SK-N-SH (cell line): ENCODE data around the gene R3HCC1L. TPM values are rescaled to one million over a fixed set of nuclear protein-coding genes. Genes with fewer than 3 reads are reported as not detected.

Source experiments
- CTCF ChIA-PET: fragments of 300-600, 350-600 bp; formaldehyde crosslinking; extraction: SDS; loops from one replicate; lab custom pipeline; 2021; lab: Yijun Ruan, JAX
- POLR2A ChIA-PET: fragments of 350-600 bp; sonication (Branson Sonifier 250); formaldehyde crosslinking; extraction: SDS; loops from one replicate; lab custom pipeline; 2020; ENCODE audit warnings: antibody characterized with exemption, inconsistent platforms; lab: Yijun Ruan, JAX
- DNase-seq: peaks from one replicate; pipeline ENCODE4 v3.0.0; 2012
- H2AFZ ChIP-seq: fragments of 200-600 bp; sonication (generic); 2 replicates; pipeline ENCODE4 v1.8.1; 2016; ENCODE audit warnings: antibody characterized with exemption, mild to moderate bottlenecking, low read depth
- H3F3A ChIP-seq: fragments of 200-600 bp; sonication (generic); replicated peaks from 2 replicates; pipeline ENCODE3; 2016; ENCODE audit warnings: antibody characterized with exemption, mild to moderate bottlenecking; ENCODE audit not compliant: insufficient read depth
- H3K27ac ChIP-seq, 2 experiments: fragments of 200-500 bp in 1 of 2; fragments of 200-600 bp in 1 of 2; sonication (Bioruptor generic) in 1 of 2; sonication (generic), shearing (Covaris generic) in 1 of 2; 2 replicates each; pipeline versions ENCODE4 v1.5.1 to v1.6.1; 2014 to 2016; ENCODE audit warnings: low read depth in 2 of 2, inconsistent platforms in 1 of 2, low read length in 1 of 2, mild to moderate bottlenecking in 1 of 2, mixed read lengths in 1 of 2
- H3K27me3 ChIP-seq: fragments of 200-600 bp; sonication (generic), shearing (Covaris generic); 2 replicates; pipeline ENCODE4 v1.6.1; 2016; ENCODE audit warnings: mixed run types; ENCODE audit not compliant: insufficient read depth
- H3K36me3 ChIP-seq, 2 experiments: fragments of 200-500 bp in 1 of 2; fragments of 200-600 bp in 1 of 2; sonication (Bioruptor generic) in 1 of 2; sonication (generic) in 1 of 2; replicated peaks in 1 of 2; 2 replicates each; pipeline versions ENCODE3 to v1.5.1; 2014 to 2016; ENCODE audit warnings: low read length in 1 of 2, mild to moderate bottlenecking in 1 of 2; ENCODE audit not compliant: insufficient read depth in 2 of 2, control insufficient read depth in 1 of 2
- H3K4me1 ChIP-seq, 2 experiments: fragments of 200-500 bp in 1 of 2; fragments of 200-600 bp in 1 of 2; sonication (Bioruptor generic) in 1 of 2; sonication (generic), shearing (Covaris generic) in 1 of 2; 2 replicates each; pipeline versions ENCODE4 v1.5.1 to v1.6.1; 2014 to 2016; ENCODE audit warnings: low read depth in 1 of 2, low read length in 1 of 2, mixed run types in 1 of 2; ENCODE audit not compliant: insufficient read depth in 2 of 2, control insufficient read depth in 1 of 2
- H3K4me2 ChIP-seq: fragments of 200-600 bp; sonication (generic), shearing (Covaris generic); 2 replicates; pipeline ENCODE4 v1.6.1; 2017; ENCODE audit warnings: mixed run types
- H3K4me3 ChIP-seq, 2 experiments: fragments of 200-500 bp in 1 of 2; fragments of 200-600 bp in 1 of 2; sonication (Bioruptor generic) in 1 of 2; sonication (generic), shearing (Covaris generic) in 1 of 2; 2 replicates each; pipeline versions ENCODE4 v1.5.1 to v1.8.1; 2014 to 2016; ENCODE audit warnings: low read depth in 2 of 2, inconsistent platforms in 1 of 2, low read length in 1 of 2, mild to moderate bottlenecking in 1 of 2, mixed read lengths in 1 of 2, moderate library complexity in 1 of 2
- H3K79me2 ChIP-seq: fragments of 200-600 bp; sonication (generic); 2 replicates; pipeline ENCODE4 v1.8.1; 2017; ENCODE audit warnings: mild to moderate bottlenecking; ENCODE audit not compliant: insufficient read depth
- H3K9ac ChIP-seq: fragments of 200-600 bp; sonication (generic); 2 replicates; pipeline ENCODE4 v1.6.1; 2017; ENCODE audit warnings: mixed run types
- H3K9me2 ChIP-seq: fragments of 200-600 bp; sonication (generic); 2 replicates; pipeline ENCODE4 v1.6.1; 2017; ENCODE audit warnings: mixed run types
- H3K9me3 ChIP-seq: fragments of 200-600 bp; sonication (generic); 2 replicates; pipeline ENCODE4 v1.6.1; 2017; ENCODE audit warnings: mixed run types, mild to moderate bottlenecking, moderate library complexity
- H4K20me1 ChIP-seq: fragments of 200-600 bp; sonication (generic); 2 replicates; pipeline ENCODE4 v1.6.1; 2017; ENCODE audit warnings: mild to moderate bottlenecking, mixed run types; ENCODE audit not compliant: insufficient read depth
- CHD2 ChIP-seq: fragments of 150-350 bp; IDR thresholded peaks from 2 replicates; pipeline ENCODE4 v1.6.1; 2018; ENCODE audit warnings: low read length; ENCODE audit not compliant: partially characterized antibody
- EP300 ChIP-seq, 2 experiments: IDR thresholded peaks; 2 replicates each; pipeline versions ENCODE4 v1.4.0 to v1.6.1; 2012; ENCODE audit warnings: borderline replicate concordance in 1 of 2, low read depth in 1 of 2, low read length in 1 of 2
- FOSL2 ChIP-seq: IDR thresholded peaks from 2 replicates; pipeline ENCODE4 v1.4.0; 2012; ENCODE audit warnings: low read depth, mild to moderate bottlenecking, moderate library complexity, borderline replicate concordance
- FOXM1 ChIP-seq: IDR thresholded peaks from 2 replicates; pipeline ENCODE4 v1.4.0; 2012; ENCODE audit warnings: low read depth, mild to moderate bottlenecking
- IRF3 ChIP-seq: fragments of 150-350 bp; IDR thresholded peaks from 2 replicates; pipeline ENCODE4 v1.6.1; 2016; ENCODE audit warnings: mild to moderate bottlenecking, low read depth, low read length
- REST ChIP-seq: IDR thresholded peaks from 2 replicates; pipeline ENCODE4 v1.6.1; 2012; ENCODE audit warnings: mild to moderate bottlenecking, low read depth, low read length, moderate library complexity
- TAF1 ChIP-seq: IDR thresholded peaks from 2 replicates; pipeline ENCODE4 v1.6.1; 2012; ENCODE audit warnings: low read depth, mild to moderate bottlenecking, low read length, moderate library complexity, borderline replicate concordance
- TCF12 ChIP-seq: IDR thresholded peaks from 2 replicates; pipeline ENCODE4 v1.4.0; 2012
- YY1 ChIP-seq: IDR thresholded peaks from 2 replicates; pipeline ENCODE4 v1.4.0; 2012; ENCODE audit warnings: low read depth, mild to moderate bottlenecking
- WGBS: methylation state at CpG from one replicate; pipeline ENCODE4 v1.1.6; 2017; ENCODE audit warnings: low lambda C conversion rate; 5-methylcytosine and 5-hydroxymethylcytosine counted together
- polyA plus RNA-seq, 3 experiments: library from polyadenylated mRNA; depleted of rRNA; stranded (reverse); fragments of >200 nt; gene quantifications; 2 replicates each; pipeline ENCODE4 v1.2.3, GENCODE V29; 2012
- TF ChIP-seq, protein P1 (sequence below): fragments of 150-350 bp; IDR thresholded peaks from 2 replicates; pipeline ENCODE4 v1.6.1; 2017; ENCODE audit warnings: antibody characterized with exemption, low read length, low read depth, borderline replicate concordance

R3HCC1L gene
- polyA plus RNA-seq, 1 of the 3 experiments (the other 2 are of a cell fraction) = 6.0 TPM

DNA sequence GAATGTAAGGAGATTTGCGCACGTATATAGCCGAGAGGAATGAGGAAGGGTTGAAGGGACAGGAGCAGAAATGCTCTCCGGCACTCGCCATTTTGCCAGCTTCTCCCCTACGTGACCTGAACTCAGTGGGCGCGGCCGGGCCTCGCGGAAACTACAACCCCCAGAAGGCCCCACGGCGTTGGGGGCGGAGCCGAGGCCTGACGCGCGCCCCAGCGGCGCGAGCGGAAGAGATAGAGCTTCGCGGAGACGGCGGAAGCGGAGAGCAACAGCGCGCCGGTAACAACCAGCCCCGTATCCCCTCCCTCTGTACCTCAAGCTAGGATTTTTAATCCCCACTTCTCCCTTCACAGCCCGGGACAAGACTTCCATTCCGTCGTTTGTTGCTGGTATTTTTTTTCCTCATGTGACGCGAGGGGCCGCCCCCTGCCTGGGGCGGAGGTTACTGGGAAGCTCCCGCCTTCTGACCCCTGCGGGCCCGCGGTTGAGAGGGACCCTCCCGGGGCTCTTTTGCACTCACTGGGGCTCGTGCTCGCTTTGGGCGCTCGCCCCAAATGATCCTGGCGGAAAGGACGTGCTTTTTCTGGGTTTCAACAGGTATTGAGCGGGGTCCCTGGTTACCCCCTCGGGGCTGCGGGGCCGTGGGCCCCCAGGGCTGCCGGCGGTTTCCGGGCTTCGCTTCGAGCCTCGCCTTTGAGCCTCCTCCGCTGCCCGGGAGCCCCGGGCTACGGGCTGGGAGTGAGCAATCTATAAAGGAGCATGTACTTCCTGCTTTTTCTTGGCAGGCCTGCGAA lies at the start of gene R3HCC1L (continued):
- TF ChIP-seq REST (no peak), IRF3 (no peak), YY1 (peak; percentile 78)

GRCh38 chr10:98085238-98085637 lies 49.2 kb upstream of the R3HCC1L start:
- TF ChIP-seq TCF12 = no peak
- no peak for TF ChIP-seq EP300 (IDR thresholded peaks at IDR 0.05; ENCODE audit: borderline replicate concordance in 1 of 2, low read depth in 1 of 2, low read length in 1 of 2)
- TF ChIP-seq TAF1 = no peak
- no peak for TF ChIP-seq FOXM1
- TF ChIP-seq CHD2 = no peak
- no peak for TF ChIP-seq FOSL2
- TF ChIP-seq, protein P1, sequence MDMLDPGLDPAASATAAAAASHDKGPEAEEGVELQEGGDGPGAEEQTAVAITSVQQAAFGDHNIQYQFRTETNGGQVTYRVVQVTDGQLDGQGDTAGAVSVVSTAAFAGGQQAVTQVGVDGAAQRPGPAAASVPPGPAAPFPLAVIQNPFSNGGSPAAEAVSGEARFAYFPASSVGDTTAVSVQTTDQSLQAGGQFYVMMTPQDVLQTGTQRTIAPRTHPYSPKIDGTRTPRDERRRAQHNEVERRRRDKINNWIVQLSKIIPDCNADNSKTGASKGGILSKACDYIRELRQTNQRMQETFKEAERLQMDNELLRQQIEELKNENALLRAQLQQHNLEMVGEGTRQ = no peak
- TF ChIP-seq, all 33 proteins: peak for 0
- Histone ChIP-seq H4K20me1 (no peaks in the 10 kb centered on the region), H3K4me3 (no peak overlapping the region), H3K4me1 (peaks cover 0 to 5% of the 10 kb centered on the region in 2 experiments; a peak in 2 of 4 replicates), H3K27me3 (no peaks in the 10 kb centered on the region), H3K36me3 (no peaks in the 10 kb centered on the region), H3K27ac (no peak overlapping the region), H3F3A (no peaks in the 10 kb centered on the region), H2AFZ (no peak overlapping the region), H3K9me3 (no peaks in the 10 kb centered on the region), H3K79me2 (no peaks in the 10 kb centered on the region), H3K9me2 (no peaks in the 10 kb centered on the region), H3K9ac (no peak overlapping the region), H3K4me2 (no peak overlapping the region)
- DNase-seq = no peak
- ChIA-PET POLR2A (no interaction called here), CTCF (no interaction called here)
- WGBS = 26% methylated on average over 4 of the region's 4 CpGs
